ENCODE measurements around the gene VWF.

The VWF gene

DNA sequence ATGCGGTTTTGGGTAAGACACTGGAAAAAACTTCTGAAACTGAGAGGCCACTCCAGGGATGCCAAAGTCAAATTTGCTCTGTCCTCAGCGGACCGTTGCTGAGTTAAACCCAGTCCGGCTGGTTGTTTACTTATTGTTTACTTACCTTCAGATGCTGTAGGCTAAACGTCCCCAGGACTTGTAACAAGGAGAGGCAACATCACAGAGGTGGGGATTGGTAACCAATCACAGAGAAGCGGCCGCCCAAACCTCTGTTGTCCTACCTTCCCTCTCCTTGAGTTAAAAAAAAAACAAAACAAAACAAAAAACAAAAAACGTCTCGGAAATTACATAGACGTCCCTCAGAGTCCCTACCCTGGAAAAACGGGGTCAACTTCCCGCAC is 179.8 kb downstream of the VWF start:
- no peak for DNase-seq

- no peak for DNase-seq
These were observed 180.4 kb downstream of the VWF start for GRCh38 chr12:5944053-5944452.

DNA sequence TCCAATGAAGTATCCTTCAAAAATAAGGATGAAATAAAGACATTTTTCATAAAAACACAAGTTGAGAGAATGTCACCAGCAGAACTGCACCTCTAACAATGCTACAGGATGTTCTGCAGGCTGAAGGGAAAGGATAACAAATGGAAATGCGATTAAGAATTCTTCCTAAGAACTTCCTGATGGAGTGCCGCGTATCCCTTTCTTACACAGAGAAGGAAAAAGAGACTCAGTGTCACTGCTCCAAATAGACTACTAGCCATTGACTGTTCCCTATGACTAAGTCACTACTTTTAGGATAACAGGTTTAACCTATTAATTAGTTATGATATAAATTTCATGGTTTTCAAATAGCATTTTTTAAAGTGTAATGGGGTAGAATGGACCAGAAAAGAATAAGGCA is 182.6 kb downstream of the VWF start:
- DNase-seq: no peak

GRCh38 chr12:5927732-5928516 is 196.5 kb downstream of the VWF start:
- no peak for DNase-seq

DNA sequence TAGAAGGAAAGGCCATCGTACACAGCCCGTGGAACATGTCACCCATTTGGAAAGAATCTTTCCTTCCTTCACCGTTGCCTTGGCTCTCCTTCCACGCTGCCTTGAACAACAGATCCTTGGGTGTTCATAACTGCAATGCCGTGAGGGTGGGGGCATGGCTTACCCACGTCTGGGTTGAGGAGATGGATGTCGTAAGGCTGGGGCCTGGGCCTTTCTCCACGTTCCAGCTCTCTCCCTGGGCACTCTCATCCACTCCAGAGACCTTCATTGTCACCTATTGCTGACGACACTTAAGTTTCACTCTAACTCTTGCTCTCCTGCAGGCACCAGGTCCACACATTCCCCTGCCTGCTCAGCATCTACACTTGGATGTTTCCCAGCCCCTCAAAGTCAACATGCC is 198.8 kb downstream of the VWF start:
- no peak for DNase-seq

- DNase-seq: no peak
These were observed 200.1 kb downstream of the VWF start for GRCh38 chr12:5924342-5924741.

DNA sequence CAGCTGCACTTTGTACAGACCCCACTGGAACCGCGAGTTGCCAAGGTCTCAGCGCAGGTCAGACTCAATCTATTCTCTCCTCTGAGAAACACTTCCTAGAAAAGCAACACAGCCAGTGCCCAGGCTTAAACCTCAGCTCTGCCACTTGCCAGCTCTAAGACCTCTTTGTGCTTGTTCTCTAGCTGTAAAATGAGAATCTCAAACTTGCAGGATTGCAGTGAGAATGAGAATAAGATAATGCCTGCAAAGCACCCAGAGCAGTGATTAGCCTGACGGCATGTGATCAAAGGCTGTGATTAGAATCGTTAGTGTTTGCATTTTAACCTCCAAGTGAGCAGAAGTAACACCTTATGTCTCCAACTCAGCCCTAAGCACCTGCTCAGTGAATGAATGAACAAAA is 200.7 kb downstream of the VWF start:
- no peak for DNase-seq

GRCh38 chr12:5923043-5923605 is 201.3 kb downstream of the VWF start:
- no peak for DNase-seq

DNA sequence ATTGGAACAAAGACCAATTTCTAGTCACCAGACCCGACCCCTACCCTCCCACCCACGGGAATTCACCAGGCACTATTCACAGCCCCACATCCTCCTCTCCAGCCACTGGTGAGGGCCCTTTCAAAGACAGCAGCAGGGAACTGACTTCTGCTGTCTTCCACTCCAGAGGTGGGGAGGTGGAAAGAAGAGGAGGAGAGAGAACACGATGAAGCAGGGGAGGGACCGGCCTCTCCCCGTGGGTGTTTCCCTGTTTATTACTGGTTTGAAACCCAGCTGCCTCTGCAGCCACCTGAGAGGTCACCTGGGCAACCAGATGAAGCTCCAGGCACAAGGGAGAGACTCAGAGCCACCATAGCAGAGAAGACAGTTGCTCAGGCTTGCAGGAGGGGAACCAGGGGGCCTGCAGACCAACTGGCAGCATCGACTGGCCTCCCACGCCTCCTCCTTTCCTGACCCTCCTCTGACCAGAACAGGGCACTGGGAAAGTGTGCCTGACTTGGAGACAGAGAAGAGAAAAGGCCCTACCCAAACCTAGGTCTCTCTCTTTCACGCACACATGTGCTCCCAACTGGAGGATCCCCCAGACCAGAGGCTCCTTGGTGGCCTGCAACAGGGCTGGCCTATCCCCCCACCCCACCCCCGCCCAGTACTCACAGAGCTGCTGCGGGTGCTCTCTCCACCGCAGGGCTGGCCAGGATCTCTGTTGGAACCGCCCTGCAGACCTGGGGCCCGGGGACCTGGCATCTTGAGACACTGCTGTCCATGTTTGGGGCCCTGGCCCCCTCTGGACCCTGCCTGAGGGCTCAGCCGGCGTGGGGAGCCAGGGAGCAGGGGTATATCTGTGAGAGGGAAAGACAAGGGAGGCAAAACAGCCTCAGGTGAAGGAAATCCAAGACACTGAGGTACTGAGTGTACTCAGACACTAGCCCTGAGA is 202.2 kb downstream of the VWF start:
- no peak for DNase-seq

DNA sequence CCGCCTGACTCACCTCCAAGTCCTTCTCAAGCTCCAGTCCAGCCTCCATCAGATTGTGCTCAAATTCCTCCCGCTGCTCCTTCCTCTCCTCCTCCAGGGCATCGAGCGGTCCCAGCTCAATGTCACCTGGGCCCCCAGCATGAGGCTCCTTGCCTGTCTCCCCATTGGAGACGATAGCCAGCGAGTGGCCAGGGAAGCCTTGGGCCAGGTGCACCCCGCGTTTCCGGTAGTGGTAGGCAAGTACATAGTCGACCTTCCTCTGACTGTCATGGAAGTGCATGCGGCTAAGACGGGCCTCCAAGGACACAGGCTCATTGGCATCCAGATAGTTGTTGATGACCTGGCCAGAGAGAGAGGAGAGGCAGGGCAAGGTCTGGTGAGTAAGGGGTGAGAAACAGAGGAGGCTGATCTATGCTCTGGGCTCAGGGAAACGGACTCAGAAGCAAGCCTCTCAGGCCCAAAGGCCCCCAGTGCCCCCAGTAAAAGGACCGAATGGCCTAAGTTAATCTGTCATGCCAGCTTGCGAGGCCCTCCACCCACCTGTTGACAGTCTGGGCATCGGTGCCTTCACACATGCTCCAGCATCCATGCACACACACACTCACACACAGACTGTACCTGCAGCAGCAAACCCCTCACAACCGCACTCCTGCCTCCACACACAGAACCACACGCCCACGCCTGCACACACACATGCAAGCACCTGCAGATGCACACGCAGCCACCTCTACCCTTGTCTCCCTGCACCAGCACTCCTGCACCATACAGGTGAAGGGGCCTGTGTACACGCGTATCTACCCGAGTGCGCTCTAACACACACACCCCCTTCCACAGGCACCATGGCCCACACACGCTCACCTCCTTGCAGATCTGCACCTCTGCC is 203.2 kb downstream of the VWF start:
- no peak for DNase-seq

DNA sequence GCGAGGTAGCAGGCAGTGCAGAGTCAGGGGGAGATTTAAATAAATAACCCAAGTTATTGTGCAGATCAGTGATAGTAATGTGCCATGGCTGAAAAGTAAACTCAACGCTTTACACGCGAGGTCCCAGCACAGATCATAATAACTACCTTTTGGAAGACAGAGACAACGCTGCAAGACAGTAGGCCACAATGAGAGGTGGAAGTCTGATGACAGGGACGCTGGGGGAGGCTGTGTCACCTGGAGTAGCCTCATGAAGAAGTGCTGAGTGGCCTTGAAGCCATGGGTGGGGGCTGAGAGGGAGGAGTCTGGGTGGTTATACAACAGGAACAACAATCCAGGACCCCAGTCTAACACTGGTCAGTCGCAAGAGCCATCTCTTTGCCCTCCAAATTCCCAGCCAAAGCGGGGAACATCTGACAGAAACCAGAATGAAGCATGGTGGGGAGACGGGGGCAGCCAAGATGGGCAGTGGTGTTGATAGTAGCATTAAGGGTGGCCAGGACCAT is 207.6 kb downstream of the VWF start:
- no peak for DNase-seq

- no peak for DNase-seq
These were observed 209.0 kb downstream of the VWF start for GRCh38 chr12:5915511-5915910.

- DNase-seq: no peak
These were observed 209.9 kb downstream of the VWF start for GRCh38 chr12:5914387-5915149.

DNA sequence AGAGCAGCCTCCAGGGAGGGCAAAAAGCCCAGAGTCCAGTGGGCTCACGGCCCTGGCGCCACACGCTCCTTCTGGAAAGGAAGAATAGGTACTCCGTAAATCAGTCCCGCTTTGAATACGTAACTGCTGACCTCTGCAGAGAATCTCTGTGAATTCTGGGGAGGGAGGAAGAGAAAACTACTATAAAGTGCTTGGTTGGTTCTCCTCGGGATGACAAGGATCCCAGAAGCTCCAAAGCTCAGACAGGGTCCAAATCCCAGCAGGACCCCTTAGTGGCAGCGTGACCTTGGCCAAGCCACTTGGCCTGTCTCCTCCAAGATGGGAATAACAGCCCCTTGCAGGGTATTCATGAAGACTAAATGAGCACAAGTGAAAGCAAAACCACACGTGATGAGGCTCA is 211.1 kb downstream of the VWF start:
- DNase-seq: no peak

DNA sequence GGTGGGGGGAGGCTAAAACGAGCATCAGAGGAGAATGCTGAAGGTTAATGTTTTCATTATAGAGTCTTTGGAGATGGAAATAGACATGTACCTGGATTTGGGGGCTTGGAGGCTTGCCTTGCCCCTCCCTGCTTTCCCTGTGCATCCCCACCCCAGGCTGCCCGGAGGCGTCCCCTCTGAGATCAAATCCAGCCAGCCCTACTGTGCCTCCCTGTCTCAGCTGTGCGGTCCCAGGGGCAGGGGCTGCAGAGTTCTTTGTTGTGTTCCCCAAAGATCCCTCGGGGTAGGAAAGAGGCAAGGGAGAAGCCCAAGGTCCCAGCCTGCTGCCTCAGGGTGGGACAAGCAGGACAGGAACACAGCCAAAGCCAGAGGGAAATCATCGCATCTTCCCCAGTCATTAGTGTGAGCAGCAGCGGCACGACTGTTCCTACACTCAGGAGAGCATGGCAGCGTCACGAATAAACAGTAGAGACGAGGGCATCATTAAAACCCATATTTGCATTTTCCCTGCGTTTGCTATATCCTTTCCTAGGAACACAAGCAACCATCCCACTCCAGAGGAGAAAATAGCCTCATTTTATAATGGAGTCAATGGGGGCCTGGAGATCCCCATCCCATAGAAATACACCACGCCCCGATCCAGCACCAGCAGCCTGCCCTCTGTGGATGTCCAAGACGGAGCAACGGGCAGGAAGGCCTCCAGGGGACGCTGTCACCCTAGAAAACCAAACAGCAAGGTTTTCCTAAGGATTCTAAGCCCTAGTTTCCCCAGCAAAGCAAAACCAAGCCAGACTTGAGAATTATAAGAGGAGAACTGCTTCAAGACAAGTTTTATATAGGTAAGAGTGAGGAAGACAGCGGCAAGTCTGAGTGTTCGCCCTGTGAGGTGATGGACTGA is 211.8 kb downstream of the VWF start:
- no peak for DNase-seq

GRCh38 chr12:5912011-5912410 is 212.5 kb downstream of the VWF start:
- no peak for DNase-seq

- DNase-seq: no peak
These were observed 213.5 kb downstream of the VWF start for GRCh38 chr12:5910790-5911548.

DNA sequence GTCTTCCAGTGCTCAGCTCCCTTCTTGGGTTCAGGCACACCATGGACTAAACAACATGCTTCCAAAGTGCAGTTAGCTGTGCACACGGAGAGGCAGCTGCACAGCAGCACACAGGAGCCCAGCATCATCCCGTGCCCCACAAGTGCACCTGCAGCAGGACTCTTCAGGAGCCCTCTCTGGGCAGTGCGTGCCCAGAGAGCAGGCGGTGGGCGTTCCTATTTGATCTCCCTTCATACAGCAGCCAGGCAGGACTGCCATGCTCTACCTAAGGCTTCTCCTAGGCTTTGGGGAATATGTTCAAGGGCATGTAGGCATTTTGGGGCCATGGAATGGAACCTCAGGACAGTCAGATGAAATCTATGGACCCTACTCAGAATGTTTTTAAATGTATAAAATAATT is 214.9 kb downstream of the VWF start:
- no peak for DNase-seq

DNA sequence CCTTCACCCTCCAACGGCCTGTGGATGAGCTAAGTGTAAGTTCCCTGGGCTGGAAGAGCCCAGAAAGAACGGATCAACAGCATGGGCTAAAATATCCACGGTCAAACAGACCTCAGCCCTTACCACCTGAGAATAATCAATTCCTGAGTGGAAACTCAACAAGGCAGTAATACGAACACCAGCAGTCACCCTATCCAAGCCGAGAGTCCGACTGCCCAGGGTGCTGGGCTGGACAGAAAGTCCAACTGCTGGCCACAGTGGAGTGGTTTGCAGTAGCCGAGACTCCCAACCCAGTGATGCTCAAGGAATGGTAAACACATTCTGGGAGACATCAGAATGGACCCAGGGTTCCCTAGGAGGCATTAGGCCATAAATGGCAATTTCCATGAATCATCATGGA is 216.2 kb downstream of the VWF start:
- DNase-seq: no peak

DNA sequence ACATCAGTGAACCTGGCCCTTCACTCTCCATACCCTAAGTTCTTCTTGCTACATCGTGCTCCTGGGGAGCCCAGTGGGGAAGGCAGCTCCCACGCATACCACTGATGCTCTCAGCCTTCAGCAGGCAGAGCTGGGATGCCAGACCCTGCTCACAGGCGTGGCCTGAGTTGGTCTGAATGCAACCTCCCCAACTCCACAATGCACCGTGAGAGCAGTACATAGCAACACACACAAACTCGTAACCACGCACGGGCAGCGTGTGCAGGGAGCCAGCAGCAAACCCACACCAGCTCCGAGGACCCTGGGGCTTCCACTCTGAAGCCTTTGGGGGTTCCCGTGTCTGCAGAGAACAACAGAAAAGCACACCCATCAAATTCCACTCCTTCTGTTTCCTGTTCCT is 216.7 kb downstream of the VWF start:
- DNase-seq: no peak
